NB4 (cell line): ENCODE results near the gene CD82.

Source experiments
- CTCF ChIP-seq: IDR thresholded peaks from one replicate; pipeline ENCODE4 v1.5.1; 2012; ENCODE audit warnings: low read depth, low read length
- MAX ChIP-seq: IDR thresholded peaks from 2 replicates; pipeline ENCODE4 v1.6.1; 2011; ENCODE audit warnings: low read depth, low read length
- MYC ChIP-seq: IDR thresholded peaks from 2 replicates; pipeline ENCODE4 v1.6.1; 2011; ENCODE audit warnings: low read depth, low read length
- POLR2A ChIP-seq: IDR thresholded peaks from 2 replicates; pipeline ENCODE4 v1.6.1; 2011; ENCODE audit warnings: mild to moderate bottlenecking; ENCODE audit not compliant: insufficient read length; ENCODE audit errors: extremely low read depth

- TF ChIP-seq CTCF: no peak
- no peak for TF ChIP-seq POLR2A
- TF ChIP-seq MYC: no peak
- TF ChIP-seq MAX: no peak
These were observed 43.2 kb upstream of the CD82 start for GRCh38 chr11:44522294-44522693.
